DMS53 (cell line): ENCODE measurements around the gene PATE4.
"Not testable (repeated sequence)": the region's sequence is repeated elsewhere in the genome, so short reads cannot be mapped to it uniquely, and the experiment has no call there.

Experiments
- DNase-seq: peaks from one replicate; lab custom pipeline; 2025; lab: John Stamatoyannopoulos, UW

The PATE4 gene, protein sequence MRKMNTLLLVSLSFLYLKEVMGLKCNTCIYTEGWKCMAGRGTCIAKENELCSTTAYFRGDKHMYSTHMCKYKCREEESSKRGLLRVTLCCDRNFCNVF

GRCh38 chr11:125833016-125833415, at the start of gene PATE4:
Gene PATE4, plus strand, starts transcription at chr11:125833316. Its CDS starts 44 bp downstream, at chr11:125833360.
- DNase-seq = no peak

DNA sequence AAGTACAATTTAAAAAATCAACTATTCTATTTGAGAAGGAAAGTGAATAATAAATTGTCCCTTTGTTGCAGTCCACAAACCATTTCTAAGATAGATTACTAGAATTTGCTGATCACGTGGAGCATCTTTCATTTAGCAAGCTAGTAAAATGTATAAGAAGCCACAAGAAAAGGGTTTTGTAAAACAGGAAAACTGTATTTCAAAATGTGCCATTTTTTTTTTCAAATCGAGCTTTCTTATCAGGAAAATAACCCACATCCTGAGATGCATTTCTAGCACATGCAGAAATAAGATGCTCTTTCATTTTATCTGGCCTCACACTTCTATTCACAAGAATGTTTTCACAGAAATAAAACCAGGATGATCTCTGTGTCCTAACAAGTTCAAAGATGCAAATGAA, 48.4 kb upstream of the PATE4 start:
- DNase-seq = no peak

DNA sequence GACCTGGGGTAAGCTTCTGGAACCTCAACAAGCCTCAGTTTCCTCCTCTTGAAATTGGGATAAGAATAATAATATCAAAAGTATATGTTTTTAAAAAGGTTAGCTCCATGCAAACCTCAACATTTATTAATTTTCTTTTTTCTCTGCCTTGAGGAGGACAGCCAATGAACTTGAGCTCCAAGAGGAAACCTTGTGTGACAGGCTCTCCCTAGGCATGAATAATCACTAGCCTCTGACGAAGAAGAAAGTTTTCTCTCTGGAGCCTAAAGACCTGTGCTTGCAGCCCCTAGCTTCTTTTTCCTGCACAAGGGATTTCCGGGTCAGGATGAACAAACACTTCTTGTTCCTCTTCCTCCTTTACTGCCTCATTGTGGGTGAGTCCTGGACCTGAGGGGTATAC, 45.3 kb upstream of the PATE4 start, which contains the start of gene PATE3:
TSS of gene PATE3 (plus strand) at position 301 of the 400 bp plus-strand sequence. CDS start at position 326, 25 bp downstream.
- no peak for DNase-seq

DNA sequence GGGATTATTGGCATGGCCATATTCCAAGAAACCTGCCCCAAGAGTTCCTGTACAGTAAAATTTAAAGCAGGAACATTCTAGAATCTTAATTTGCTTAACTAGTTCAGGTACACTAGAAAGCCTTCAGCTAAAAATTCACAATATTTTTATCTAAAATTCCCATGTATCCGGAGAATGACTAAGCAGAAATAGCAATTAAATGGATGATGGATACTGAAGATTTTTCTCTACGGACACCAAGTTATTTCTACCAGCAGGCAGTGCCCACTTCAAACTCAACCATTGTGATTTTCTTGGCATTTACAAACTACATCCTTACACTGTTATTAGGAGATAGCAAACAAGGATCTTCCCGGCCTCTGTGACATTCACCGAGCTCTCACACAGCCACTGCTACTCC, 42.3 kb upstream of the PATE4 start:
- DNase-seq = no peak

- DNase-seq = no peak
These were observed 35.5 kb upstream of the PATE4 start for GRCh38 chr11:125797641-125798040.

- DNase-seq = no peak
These were observed 33.3 kb upstream of the PATE4 start for GRCh38 chr11:125799808-125800207.

DNA sequence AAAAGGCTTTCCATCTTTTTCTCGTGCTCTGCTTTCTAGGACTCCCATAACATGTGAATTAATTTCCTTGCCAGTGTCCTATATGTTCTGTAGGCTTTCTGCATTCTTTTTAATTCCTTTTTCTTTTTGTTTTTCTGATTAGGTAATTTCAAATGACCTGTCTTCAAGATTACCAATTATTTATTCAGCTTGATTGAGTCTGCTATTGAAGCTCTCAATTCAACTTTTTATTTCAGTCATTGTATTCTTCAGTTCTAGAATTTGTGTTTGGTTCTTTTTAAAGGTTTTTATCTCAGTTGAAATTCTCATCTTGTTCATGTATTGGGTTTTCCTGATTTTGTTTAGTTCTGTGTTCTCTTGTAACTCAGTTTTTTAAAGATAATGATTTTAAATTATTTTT, 30.7 kb upstream of the PATE4 start:
- no peak for DNase-seq

DNA sequence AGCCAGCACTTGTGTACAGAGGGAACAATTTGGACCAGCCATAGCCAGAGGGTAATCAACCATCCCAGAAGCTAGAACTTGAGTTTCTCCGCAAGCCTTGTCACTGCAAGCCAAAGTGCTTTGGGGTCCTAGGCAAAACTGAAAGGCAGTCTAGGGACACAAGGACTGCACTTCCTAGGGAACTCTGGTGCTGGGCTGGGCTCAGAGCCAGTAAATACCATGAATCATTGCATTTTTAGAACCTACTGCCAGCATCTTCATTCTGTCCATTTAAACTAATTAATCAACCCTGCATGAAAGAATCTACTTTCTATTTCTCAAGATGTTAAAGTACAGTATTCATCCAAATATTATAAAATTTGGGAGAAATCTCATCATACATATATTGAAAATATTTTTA, 25.2 kb upstream of the PATE4 start:
- DNase-seq = no peak

- DNase-seq = no peak
These were observed 2.6 kb downstream of the PATE4 start for GRCh38 chr11:125835748-125836147.

DNA sequence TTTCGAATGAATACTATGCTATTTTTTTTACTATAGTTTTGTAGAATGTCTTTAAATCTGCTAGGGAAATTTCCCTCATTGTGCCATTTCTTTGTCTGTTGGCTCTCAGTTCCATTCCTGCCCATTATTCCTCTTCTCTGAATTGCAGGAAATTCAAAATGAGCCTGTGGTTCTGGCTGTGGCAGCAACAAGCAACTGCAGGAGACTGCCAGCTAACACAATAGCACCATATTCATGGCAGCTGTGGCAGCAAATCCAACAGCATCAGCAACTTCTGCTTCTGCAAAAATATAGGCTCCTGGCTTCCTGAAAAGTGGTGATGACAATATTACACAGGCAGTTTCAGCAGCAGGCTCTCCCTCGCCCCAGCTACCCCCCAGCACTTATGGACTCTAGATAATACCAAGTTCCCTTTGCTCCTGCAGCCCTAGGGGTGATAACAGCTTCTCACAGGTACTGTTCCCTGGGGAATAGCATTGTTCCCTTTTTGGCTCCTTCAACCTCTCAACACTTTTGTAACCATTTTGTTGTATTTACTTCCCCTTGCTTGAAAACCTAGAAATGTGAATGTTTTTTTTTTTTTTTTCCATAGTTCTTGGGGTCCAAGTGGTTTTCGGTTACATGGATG, 9.3 kb downstream of the PATE4 start:
- DNase-seq = no peak

DNA sequence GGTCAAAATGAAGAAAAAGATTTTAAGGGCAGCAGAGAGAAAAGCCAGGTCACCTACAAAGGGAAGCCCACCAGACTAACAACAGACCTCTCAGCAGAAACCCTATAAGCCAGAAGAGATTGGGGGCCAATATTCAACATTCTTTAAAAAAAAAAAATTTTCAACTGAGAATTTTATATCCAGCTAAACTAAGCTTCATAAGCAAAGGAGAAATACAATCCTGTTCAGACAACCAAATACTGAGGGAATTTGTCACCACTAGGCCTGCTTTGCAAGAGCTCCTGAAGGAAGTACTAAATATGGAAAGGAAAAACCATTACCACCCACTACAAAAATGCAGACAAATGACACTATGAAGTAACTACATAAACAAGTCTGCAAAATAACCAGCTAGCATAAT, 13.1 kb downstream of the PATE4 start:
- no peak for DNase-seq

- not testable (repeated sequence) for DNase-seq
These were observed 24.6 kb downstream of the PATE4 start for GRCh38 chr11:125857670-125858069.

- not testable (repeated sequence) for DNase-seq
These were observed 29.7 kb downstream of the PATE4 start for GRCh38 chr11:125862786-125863185.

DNA sequence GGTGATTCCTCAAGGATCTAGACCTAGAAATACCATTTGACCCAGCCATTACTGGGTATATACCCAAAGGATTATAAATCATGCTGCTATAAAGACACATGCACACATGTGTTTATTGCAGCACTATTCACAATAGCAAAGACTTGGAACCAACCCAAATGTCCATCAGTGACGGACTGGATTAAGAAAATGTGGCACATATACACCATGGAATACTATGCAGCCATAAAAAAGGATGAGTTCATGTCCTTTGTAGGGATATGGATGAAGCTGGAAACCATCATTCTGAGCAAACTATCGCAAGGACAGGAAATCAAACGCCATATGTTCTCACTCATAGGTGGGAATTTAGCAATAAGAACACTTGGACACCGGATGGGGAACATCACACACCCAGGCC, 32.2 kb downstream of the PATE4 start:
- not testable (repeated sequence) for DNase-seq

- peak; percentile 11 for DNase-seq
These were observed 36.4 kb downstream of the PATE4 start for GRCh38 chr11:125869521-125869920.

DNA sequence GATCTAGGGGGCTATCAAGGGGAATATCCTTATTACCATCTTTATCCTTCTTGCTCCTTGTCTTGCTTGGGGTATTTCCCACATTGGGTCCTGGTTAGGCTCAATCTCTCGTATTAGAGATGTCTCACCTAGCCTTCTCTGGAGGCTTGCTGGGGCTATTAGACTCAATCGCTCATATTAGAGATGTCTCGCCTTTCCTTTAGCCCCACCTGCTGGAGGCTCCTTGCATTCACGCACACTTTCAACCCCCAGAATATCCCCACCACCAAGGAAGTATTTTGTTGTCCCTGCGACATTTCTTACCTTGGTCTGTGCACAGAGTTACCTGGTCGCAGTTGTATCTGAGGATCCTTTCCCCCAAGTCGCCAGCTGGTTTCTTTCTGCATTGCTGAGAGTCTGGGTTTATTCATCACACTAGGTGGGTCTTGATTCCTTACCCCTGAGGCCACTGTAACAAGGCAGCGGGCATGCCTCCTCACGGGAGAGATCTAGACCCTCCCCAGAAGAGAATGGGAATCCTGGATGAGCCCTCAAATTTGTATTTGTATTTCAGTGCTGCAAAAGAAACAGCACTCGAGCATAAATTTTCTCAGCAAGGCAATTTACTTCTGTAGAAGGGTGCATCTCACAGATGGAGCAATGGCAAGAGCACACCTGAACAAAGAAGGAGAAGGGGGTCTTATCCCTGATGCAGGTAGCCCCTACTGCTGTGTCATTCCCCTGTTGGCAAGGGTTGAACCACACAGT, 38.4 kb downstream of the PATE4 start:
- peak; percentile 80 for DNase-seq

DNA sequence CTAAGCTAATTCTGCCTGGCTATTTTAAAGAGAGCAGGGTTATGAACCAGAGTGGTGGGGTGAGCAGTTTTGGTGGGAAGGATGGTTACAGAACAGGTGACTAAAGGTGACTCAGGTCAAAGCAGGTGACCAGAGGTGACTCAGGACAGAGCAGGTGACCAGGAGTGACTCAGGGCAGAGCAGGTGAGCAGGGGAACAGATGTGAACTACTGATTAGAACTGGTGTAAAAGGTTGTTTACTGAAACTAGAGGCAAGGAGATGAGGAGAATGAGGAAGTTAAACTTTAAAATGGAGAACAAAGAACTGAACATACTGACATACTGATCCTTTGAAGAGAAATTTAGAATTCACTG, 39.0 kb downstream of the PATE4 start:
- peak; percentile 63 for DNase-seq

DNA sequence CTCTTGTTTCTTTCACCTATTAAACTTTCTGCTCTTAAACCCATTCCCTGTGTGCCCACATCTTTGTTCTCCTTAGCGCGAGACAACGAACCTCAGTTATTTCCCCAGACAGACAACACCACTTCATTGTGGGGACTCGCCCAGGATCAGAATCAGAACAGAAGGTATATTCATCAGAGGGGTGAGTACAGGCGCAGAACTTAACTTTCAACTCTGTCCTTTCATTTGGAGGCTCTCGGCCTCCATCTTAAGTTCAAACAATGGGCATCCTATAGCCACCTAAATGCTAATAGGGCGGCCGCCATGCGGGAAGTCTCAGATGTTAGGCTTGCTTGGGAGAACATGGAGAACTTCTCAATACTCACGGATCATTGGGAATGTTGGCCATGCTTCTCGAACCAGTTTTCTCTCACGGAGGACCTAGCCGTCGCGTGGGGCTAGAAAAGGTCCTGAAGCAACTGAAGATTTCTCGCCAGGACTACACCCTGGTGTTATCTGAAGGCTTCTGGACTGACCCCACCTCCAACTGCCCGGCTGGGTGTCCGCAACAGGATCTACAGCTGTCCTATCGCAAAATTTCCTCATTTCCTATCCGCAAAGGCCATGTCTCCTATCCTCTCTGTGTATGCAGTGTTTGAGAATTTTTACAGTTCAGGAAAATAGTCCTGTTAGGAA, 40.9 kb downstream of the PATE4 start:
- no peak for DNase-seq

GRCh38 chr11:125874556-125875124, 41.5 kb downstream of the PATE4 start:
- DNase-seq = peak; percentile 87

- no peak for DNase-seq
These were observed 48.2 kb downstream of the PATE4 start for GRCh38 chr11:125881291-125881690.

GRCh38 chr11:125883375-125883774, 50.3 kb downstream of the PATE4 start:
- DNase-seq = no peak

DNA sequence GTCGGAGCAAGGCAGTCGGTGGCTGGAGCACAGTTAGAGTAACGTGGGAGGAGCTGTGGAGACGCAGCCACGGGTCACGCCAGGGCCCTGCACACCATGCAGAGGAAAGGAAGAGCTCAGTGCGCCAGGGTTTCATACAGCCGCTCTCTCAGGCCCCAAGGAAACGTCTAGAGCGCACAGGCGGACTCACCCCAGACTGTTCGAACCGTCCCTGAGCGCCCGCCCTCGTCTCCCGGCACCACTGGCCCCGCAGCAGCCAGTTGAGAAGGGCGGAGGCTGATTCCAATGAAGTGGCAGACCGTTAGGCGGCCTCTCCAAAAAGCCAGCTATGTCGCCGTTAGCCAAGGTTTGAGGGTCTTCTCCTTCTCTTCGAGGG, 53.9 kb downstream of the PATE4 start:
- peak; percentile 89 for DNase-seq
